Measurements from ENCODE around the gene BANF2.
A peak's percentile ranks its signal among the peaks of the same experiment; 100 is the strongest.

Gene BANF2

GRCh38 chr20:17680836-17681725, 18.7 kb upstream of the BANF2 start:
- no peaks in the 10 kb centered on the region for H3K27me3 ChIP-seq
- H3K9ac ChIP-seq = peak overlapping the region; percentile 94
- no peak for TF ChIP-seq Cebpa-rat (IDR thresholded peaks at IDR 0.05)
- H3K4me2 ChIP-seq = peak overlapping the region; percentile 97
- H4K20me1 ChIP-seq = peaks cover 49% of the 10 kb centered on the region
- H3K27ac ChIP-seq = peak overlapping the region; percentile 91
- peaks cover 33% of the 10 kb centered on the region for H3K36me3 ChIP-seq
- H3K4me3 ChIP-seq = peak overlapping the region; percentile 88
- H3K4me1 ChIP-seq = peaks cover 32% of the 10 kb centered on the region
- no peaks in the 10 kb centered on the region for H3K9me3 ChIP-seq

GRCh38 chr20:17681726-17682102, 18.1 kb upstream of the BANF2 start:
- Histone ChIP-seq H3K9ac (peak overlapping the region; percentile 94), H3K4me2 (peak overlapping the region; percentile 97), H3K27ac (peak overlapping the region; percentile 91), H3K36me3 (peaks cover 27% of the 10 kb centered on the region), H4K20me1 (peaks cover 43% of the 10 kb centered on the region), H3K4me3 (peak overlapping the region; percentile 88), H3K4me1 (peaks cover 32% of the 10 kb centered on the region), H3K27me3 (no peaks in the 10 kb centered on the region), H3K9me3 (no peaks in the 10 kb centered on the region)
- TF ChIP-seq Cebpa-rat (IDR thresholded peaks at IDR 0.05) = no peak

- Histone ChIP-seq H3K9ac (peak within 1 kb of the TSS; percentile 94), H3K4me3 (peak within 1 kb of the TSS; percentile 88), H3K36me3 (peaks cover 21% of the 10 kb centered on the region), H3K27me3 (no peaks in the 10 kb centered on the region), H3K4me1 (peaks cover 32% of the 10 kb centered on the region), H3K27ac (peak within 1 kb of the TSS; percentile 91), H4K20me1 (peaks cover 38% of the 10 kb centered on the region), H3K4me2 (peak within 1 kb of the TSS; percentile 97), H3K9me3 (no peaks in the 10 kb centered on the region)
- peak; percentile 100 for TF ChIP-seq Cebpa-rat (IDR thresholded peaks at IDR 0.05)
These were observed 17.5 kb upstream of the BANF2 start, which contains the start of gene RRBP1 for GRCh38 chr20:17682103-17682888. Gene RRBP1 (minus strand): TSS chr20:17682242. CDS start chr20:17660507, 21,735 bp downstream.

- H4K20me1 ChIP-seq = peaks cover 33% of the 10 kb centered on the region
- no peaks in the 10 kb centered on the region for H3K27me3 ChIP-seq
- TF ChIP-seq Cebpa-rat (IDR thresholded peaks at IDR 0.05) = peak; percentile 55; the same call in 1 of the 2 replicates
These were observed 16.9 kb upstream of the BANF2 start for GRCh38 chr20:17682889-17683198.

GRCh38 chr20:17683218-17684076, 16.3 kb upstream of the BANF2 start:
- Histone ChIP-seq H3K4me1 (peaks cover 32% of the 10 kb centered on the region), H3K9ac (no peak overlapping the region), H3K36me3 (peaks cover 10% of the 10 kb centered on the region), H3K27ac (no peak overlapping the region), H3K4me3 (no peak overlapping the region), H3K9me3 (no peaks in the 10 kb centered on the region), H3K27me3 (no peaks in the 10 kb centered on the region), H3K4me2 (peak overlapping the region; percentile 56), H4K20me1 (peaks cover 27% of the 10 kb centered on the region)
- TF ChIP-seq Cebpa-rat (IDR thresholded peaks at IDR 0.05) = no peak

More at GRCh38 chr20:17682889-17683198, 16.9 kb upstream of the BANF2 start:
- H3K4me2 ChIP-seq = peak overlapping the region; percentile 56
- H3K27ac ChIP-seq = peak overlapping the region; percentile 89
- H3K4me1 ChIP-seq = peaks cover 32% of the 10 kb centered on the region
- H3K36me3 ChIP-seq = peaks cover 16% of the 10 kb centered on the region
- H3K9me3 ChIP-seq = no peaks in the 10 kb centered on the region
- peak overlapping the region; percentile 88 for H3K4me3 ChIP-seq
- H3K9ac ChIP-seq = peak overlapping the region; percentile 83

- Histone ChIP-seq H3K9me3 (no peaks in the 10 kb centered on the region), H3K36me3 (peaks cover 1% of the 10 kb centered on the region), H4K20me1 (peaks cover 18% of the 10 kb centered on the region), H3K27me3 (no peaks in the 10 kb centered on the region), H3K4me1 (peaks cover 27% of the 10 kb centered on the region), H3K27ac (no peak overlapping the region), H3K9ac (no peak overlapping the region), H3K4me2 (no peak overlapping the region), H3K4me3 (no peak overlapping the region)
- no peak for TF ChIP-seq Cebpa-rat (IDR thresholded peaks at IDR 0.05)
These were observed 15.5 kb upstream of the BANF2 start for GRCh38 chr20:17684077-17684888.

- Histone ChIP-seq H3K4me1 (peaks cover 18% of the 10 kb centered on the region), H4K20me1 (peaks cover 10% of the 10 kb centered on the region), H3K27me3 (no peaks in the 10 kb centered on the region), H3K36me3 (no peaks in the 10 kb centered on the region), H3K27ac (no peak overlapping the region), H3K9ac (no peak overlapping the region), H3K9me3 (no peaks in the 10 kb centered on the region), H3K4me2 (no peak overlapping the region), H3K4me3 (no peak overlapping the region)
- TF ChIP-seq Cebpa-rat (IDR thresholded peaks at IDR 0.05) = no peak
These were observed 14.6 kb upstream of the BANF2 start for GRCh38 chr20:17685168-17685567.

GRCh38 chr20:17687800-17688199, 12.0 kb upstream of the BANF2 start:
- Histone ChIP-seq H3K4me2 (no peak overlapping the region), H3K36me3 (no peaks in the 10 kb centered on the region), H4K20me1 (no peaks in the 10 kb centered on the region), H3K27ac (no peak overlapping the region), H3K4me1 (peaks cover 10% of the 10 kb centered on the region; the same call in 1 of the 2 replicates), H3K4me3 (no peak overlapping the region), H3K27me3 (no peaks in the 10 kb centered on the region), H3K9me3 (no peaks in the 10 kb centered on the region), H3K9ac (no peak overlapping the region)
- TF ChIP-seq Cebpa-rat (IDR thresholded peaks at IDR 0.05) = no peak

All from BLaER1 (cell line).